Lung (tissue), 13 donors: ENCODE results near the gene PLEKHG4B. TPM values are rescaled to one million over a fixed set of nuclear protein-coding genes. Genes with fewer than 3 reads are reported as not detected.
"Not testable (repeated sequence)": the region's sequence is repeated elsewhere in the genome, so short reads cannot be mapped to it uniquely, and the experiment has no call there.

Source experiments
- ATAC-seq: fragments of 200-7000 bp; cut with Tn5 transposase; one replicate; pipeline ENCODE4 v1.9.1; 2020; ENCODE audit warnings: moderate number of reproducible peaks; ENCODE audit not compliant: insufficient read depth, low FRiP score
- DNase-seq, 3 donors: peaks; one replicate each; pipeline ENCODE4 v3.0.0-alpha.2; 2013 to 2017
- H3K27ac ChIP-seq, 2 donors: one replicate each; pipeline ENCODE4 v1.5.1; 2013; ENCODE audit warnings: mild to moderate bottlenecking in 2 of 2, moderate library complexity in 2 of 2, control low read depth in 1 of 2, inconsistent platforms in 1 of 2, low read depth in 1 of 2, low read length in 1 of 2
- H3K27me3 ChIP-seq, 3 donors: one replicate each; pipeline ENCODE4 v1.5.1; 2013; ENCODE audit warnings: low read length in 2 of 3; ENCODE audit not compliant: control insufficient read depth in 3 of 3, insufficient read depth in 3 of 3
- H3K36me3 ChIP-seq, 4 donors: one replicate each; pipeline ENCODE4 v1.5.1; 2013; ENCODE audit warnings: low read length in 4 of 4, mild to moderate bottlenecking in 1 of 4, moderate library complexity in 1 of 4; ENCODE audit not compliant: control insufficient read depth in 4 of 4, insufficient read depth in 4 of 4
- H3K4me1 ChIP-seq, 5 donors: one replicate each; pipeline ENCODE4 v1.5.1; 2013; ENCODE audit warnings: low read length in 5 of 5, mild to moderate bottlenecking in 2 of 5, moderate library complexity in 1 of 5; ENCODE audit not compliant: control insufficient read depth in 5 of 5, insufficient read depth in 5 of 5
- H3K4me3 ChIP-seq: one replicate; pipeline ENCODE4 v1.5.1; 2013; ENCODE audit warnings: mild to moderate bottlenecking, control low read depth, moderate library complexity
- H3K9ac ChIP-seq, 2 donors: one replicate each; pipeline ENCODE4 v1.5.1; 2013; ENCODE audit warnings: low read length in 2 of 2, control low read depth in 1 of 2; ENCODE audit not compliant: insufficient read depth in 1 of 2
- H3K9me3 ChIP-seq, 4 donors: one replicate each; pipeline ENCODE4 v1.5.1; 2013; ENCODE audit warnings: low read length in 3 of 4, mild to moderate bottlenecking in 1 of 4, moderate library complexity in 1 of 4; ENCODE audit not compliant: control insufficient read depth in 4 of 4, insufficient read depth in 3 of 4
- CTCF ChIP-seq: IDR thresholded peaks from 2 replicates; pipeline ENCODE4 v1.5.1; 2012; ENCODE audit warnings: mild to moderate bottlenecking; ENCODE audit errors: control extremely low read depth, extremely low read depth
- WGBS, 2 donors: extraction: QIAGEN DNeasy Blood & Tissue Kit; methylation state at CpG; one replicate each; pipeline ENCODE4 v1.1.7; 2013; 5-methylcytosine and 5-hydroxymethylcytosine counted together
- polyA plus RNA-seq, 2 donors: library from polyadenylated mRNA; stranded (reverse); fragments of 200-250 nt; gene quantifications; one replicate each; pipeline ENCODE4 v1.2.1, GENCODE V29; 2013
- small RNA-seq: library from RNA; depleted of rRNA; stranded (forward); fragments of <200 nt; gene quantifications from one replicate; pipeline ENCODE3, GENCODE V24; 2014; ENCODE audit warnings: low replicate concordance
- total RNA-seq, 2 donors: library from RNA; depleted of rRNA in 1 of 2; stranded (reverse); fragments of >200 nt in 1 of 2; gene quantifications; one replicate each; pipeline ENCODE4 v1.2.1, GENCODE V29; 2014 to 2021
- donor health status: control.
- donor health status: control.
- donor health status: Bipolar disorder and iron deficiency.
- donor health status: healthy.
- donor health status: DM: yes; HTN: yes; CAD: no.

PLEKHG4B gene
- total and polyA plus RNA-seq, 4 donors: 0.24 to 4.7 (median 3.0) TPM

DNA sequence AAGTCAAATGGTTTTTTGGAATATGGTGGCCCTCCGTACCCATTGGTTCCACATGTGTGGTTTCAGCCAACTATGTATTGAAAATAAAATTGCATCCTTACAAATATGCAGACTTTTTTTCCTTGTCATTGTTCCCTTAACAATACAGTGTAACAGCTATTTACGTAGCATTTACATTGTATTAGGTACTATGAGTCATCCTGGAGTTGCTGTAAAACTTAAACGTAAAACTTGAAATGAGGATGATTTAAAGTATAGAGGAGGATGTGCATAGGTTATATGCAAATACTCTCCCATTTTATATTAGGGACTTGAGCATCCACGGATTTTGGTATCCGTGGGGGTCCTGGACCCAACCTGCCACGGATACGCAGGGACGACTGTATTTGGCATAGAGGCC is 142.5 kb downstream of the PLEKHG4B start:
- no peak for TF ChIP-seq CTCF
- H3K9ac ChIP-seq: no peak overlapping the region
- no peaks in the 10 kb centered on the region for H3K27me3 ChIP-seq
- no peak overlapping the region for H3K27ac ChIP-seq
- ATAC-seq (no peak), DNase-seq (no peak)
- H3K4me3 ChIP-seq: no peak overlapping the region
- H3K36me3 ChIP-seq: peaks cover 6 to 39% (median 17%) of the 10 kb centered on the region in 4 donors
- no peaks in the 10 kb centered on the region for H3K9me3 ChIP-seq
- no peaks in the 10 kb centered on the region for H3K4me1 ChIP-seq
- WGBS, 2 donors: 86 to 94% methylated on average over 8 of the region's 8 CpGs

DNA sequence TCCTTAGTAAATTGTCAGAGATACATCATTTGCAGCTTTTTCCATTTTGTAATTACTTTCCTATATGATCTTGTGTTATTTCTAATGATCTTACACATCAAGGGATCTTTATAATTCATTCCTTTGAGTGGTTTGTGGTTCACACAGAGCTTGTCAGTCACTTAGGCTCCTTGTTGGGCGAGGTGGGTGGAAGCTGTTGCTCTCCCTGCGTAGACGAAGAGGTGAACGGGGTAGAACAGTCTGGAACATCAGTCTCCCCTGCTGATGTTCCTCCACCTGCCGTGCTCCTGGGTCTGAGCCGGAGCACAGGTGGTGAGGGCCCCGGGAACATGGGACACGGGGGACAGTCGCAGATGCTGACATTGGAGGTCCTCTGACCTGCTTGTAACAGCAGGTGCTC is 143.6 kb downstream of the PLEKHG4B start:
- WGBS, 2 donors: 94 to 98% methylated on average over 7 of the region's 9 CpGs

GRCh38 chr5:237931-238330 is 146.0 kb downstream of the PLEKHG4B start:
- not testable (repeated sequence) for H3K9ac ChIP-seq, ATAC-seq, H3K4me3 ChIP-seq, H3K27ac ChIP-seq, H3K27me3 ChIP-seq, H3K9me3 ChIP-seq, DNase-seq, H3K4me1 ChIP-seq
- WGBS, 2 donors: 98 to 99% methylated on average over 8 of the region's 8 CpGs
- peaks cover 9 to 37% (median 30%) of the 10 kb centered on the region in 4 donors for H3K36me3 ChIP-seq

More for the DNA sequence above, 143.6 kb downstream of the PLEKHG4B start:
- H3K9ac ChIP-seq, H3K4me3 ChIP-seq, ATAC-seq, H3K27ac ChIP-seq, H3K4me1 ChIP-seq, H3K27me3 ChIP-seq, DNase-seq, H3K9me3 ChIP-seq: not testable (repeated sequence)
- H3K36me3 ChIP-seq: peaks cover 12 to 40% (median 15%) of the 10 kb centered on the region in 4 donors

Small RNA genes lying within 50 kb of the gene (small RNA-seq; reads per million reads assigned to genes)
- not detected for gene RF00019

Other genes with a start within 250 kb of the PLEKHG4B start
- gene LRRC14B, start 99.3 kb downstream of the PLEKHG4B start, total RNA-seq: under 1 TPM in 1 of 2 donors, not detected in 1; 0.14 TPM
- not detected for gene LRRC14B, start 99.3 kb downstream of the PLEKHG4B start, polyA plus RNA-seq
- gene CCDC127, start 126.0 kb downstream of the PLEKHG4B start, total RNA-seq: 1 to 10 TPM; 5.2 to 6.4 TPM
- gene CCDC127, start 126.0 kb downstream of the PLEKHG4B start, polyA plus RNA-seq: 1 to 10 TPM; 2.1 to 2.6 TPM
- gene SDHA, start 126.2 kb downstream of the PLEKHG4B start, total RNA-seq: 10 to 100 TPM; 84.7 to 98.0 TPM
- 100 to 1,000 TPM in 1 of 2 donors, 10 to 100 TPM in 1; 60.0 to 105 TPM for gene SDHA, start 126.2 kb downstream of the PLEKHG4B start, polyA plus RNA-seq
- gene PDCD6, start 179.5 kb downstream of the PLEKHG4B start, total RNA-seq: 10 to 100 TPM; 89.5 to 92.7 TPM
- 100 to 1,000 TPM in 1 of 2 donors, 10 to 100 TPM in 1; 88.0 to 149 TPM for gene PDCD6, start 179.5 kb downstream of the PLEKHG4B start, polyA plus RNA-seq
- 1 to 10 TPM; 1.7 to 8.8 TPM for gene AHRR, start 229.5 kb downstream of the PLEKHG4B start, total RNA-seq
- 1 to 10 TPM in 1 of 2 donors, under 1 TPM in 1; 0.63 to 4.0 TPM for gene AHRR, start 229.5 kb downstream of the PLEKHG4B start, polyA plus RNA-seq